Subcutaneous adipose tissue (tissue), 4 donors: Measurements from ENCODE around the gene IGFBP2. TPM values are rescaled to one million over a fixed set of nuclear protein-coding genes. Genes with fewer than 3 reads are reported as not detected.

ENCODE experiments used
- total RNA-seq, 4 donors: library from RNA; depleted of rRNA; stranded (reverse); fragments of >200 nt; gene quantifications; one replicate each; pipeline ENCODE4 v1.1.0, GENCODE V29; 2016
- TF ChIP-seq, protein P1 (sequence below): fragments of 450-650 bp; IDR thresholded peaks from one replicate; pipeline ENCODE4 v1.5.1; 2016; ENCODE audit warnings: low read depth, mild to moderate bottlenecking, control low read depth, antibody characterized with exemption, moderate library complexity

IGFBP2 gene
- total RNA-seq, 4 donors from 2014 or later = 18.9 to 50.5 (median 22.9) TPM

DNA sequence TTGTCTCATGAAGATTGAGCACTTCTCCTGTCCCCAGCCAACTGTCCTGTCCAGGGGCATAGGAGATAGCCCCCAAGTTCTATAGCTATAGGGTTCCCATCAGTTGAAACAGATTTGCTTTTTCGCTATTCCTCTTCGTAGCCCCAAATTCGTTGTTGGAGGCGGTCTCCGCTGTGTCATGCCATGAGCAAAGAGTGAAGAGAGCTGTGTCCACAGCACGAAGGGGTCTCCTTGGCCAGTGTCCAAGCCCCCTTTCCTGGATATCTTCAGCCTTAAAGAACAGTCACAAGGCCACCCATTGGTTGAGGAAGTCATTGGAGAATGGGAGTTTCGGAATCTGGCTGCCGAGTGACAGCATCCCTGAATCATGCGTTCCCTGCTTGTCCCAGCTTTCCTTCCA, 41.2 kb downstream of the IGFBP2 start:
- TF ChIP-seq, protein P1, sequence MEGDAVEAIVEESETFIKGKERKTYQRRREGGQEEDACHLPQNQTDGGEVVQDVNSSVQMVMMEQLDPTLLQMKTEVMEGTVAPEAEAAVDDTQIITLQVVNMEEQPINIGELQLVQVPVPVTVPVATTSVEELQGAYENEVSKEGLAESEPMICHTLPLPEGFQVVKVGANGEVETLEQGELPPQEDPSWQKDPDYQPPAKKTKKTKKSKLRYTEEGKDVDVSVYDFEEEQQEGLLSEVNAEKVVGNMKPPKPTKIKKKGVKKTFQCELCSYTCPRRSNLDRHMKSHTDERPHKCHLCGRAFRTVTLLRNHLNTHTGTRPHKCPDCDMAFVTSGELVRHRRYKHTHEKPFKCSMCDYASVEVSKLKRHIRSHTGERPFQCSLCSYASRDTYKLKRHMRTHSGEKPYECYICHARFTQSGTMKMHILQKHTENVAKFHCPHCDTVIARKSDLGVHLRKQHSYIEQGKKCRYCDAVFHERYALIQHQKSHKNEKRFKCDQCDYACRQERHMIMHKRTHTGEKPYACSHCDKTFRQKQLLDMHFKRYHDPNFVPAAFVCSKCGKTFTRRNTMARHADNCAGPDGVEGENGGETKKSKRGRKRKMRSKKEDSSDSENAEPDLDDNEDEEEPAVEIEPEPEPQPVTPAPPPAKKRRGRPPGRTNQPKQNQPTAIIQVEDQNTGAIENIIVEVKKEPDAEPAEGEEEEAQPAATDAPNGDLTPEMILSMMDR = no peak

DNA sequence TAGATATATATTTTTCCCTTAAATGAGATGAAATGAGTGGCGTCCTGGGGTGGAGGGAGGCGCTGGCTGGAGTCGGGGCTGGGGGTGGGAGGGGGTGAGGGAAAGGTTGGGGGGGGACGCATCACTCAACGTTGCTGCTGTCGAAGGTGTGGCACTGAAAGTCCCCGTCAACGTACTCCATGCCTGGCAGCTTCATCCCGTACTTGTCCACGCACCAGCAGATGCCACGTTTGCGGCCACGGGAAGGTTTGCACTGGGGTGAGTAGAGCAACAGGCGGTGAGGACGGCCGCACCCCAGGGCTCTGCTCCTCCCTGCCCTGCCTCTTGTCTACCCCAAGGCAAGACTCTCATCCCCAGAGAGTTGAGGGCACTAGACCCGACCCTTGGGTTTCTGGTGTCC, 43.4 kb downstream of the IGFBP2 start:
- TF ChIP-seq, protein P1 = no peak

DNA sequence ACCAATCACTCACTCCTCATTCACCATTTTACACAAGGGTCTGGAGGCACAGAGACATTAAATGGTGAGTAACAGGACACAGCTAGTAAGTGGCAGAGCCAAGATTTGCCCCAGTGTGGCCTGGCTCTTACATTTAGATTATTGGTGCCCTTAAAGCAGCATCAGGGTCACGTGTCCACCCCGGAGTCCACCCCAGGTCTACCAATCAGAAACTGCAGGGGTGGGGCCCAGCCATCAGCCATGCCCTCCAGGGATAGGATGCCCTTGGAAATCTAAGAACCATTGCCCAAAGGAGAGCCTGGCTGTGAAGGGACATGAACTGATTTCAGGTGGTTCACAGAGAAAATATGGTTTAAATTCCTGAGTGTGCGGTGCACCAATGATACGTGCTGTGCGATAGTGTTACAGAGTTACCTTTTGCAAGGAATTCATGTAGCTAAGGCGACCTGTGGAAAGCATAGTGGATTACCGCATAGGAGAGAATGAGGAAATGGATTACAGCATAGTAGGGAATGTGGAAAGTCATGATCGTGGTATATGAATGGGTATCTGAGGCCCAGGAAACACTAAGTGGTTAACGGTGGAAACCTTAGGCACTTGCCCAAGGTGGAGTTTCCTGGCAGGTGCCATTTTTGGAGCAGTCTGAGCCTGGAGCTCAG, 44.3 kb downstream of the IGFBP2 start:
- TF ChIP-seq, protein P1 = no peak

DNA sequence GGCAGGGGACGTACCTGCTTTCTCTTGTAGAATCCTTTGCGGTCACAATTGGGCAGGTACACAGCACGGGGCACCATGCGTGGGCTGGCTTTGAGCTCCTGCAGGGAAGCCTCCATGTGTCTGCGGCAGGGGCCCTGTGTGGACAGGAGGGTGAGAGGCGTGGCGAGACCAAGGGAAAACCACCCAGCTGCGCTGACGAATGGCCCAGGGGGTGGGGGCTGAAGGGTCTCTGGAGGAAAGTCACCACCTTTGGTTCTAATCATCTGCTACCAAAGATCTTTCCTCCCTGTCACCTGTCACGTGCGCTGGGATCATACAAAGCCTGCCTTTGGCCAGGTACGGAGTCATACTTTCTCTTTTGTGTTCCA, 44.9 kb downstream of the IGFBP2 start:
- TF ChIP-seq, protein P1 = no peak

DNA sequence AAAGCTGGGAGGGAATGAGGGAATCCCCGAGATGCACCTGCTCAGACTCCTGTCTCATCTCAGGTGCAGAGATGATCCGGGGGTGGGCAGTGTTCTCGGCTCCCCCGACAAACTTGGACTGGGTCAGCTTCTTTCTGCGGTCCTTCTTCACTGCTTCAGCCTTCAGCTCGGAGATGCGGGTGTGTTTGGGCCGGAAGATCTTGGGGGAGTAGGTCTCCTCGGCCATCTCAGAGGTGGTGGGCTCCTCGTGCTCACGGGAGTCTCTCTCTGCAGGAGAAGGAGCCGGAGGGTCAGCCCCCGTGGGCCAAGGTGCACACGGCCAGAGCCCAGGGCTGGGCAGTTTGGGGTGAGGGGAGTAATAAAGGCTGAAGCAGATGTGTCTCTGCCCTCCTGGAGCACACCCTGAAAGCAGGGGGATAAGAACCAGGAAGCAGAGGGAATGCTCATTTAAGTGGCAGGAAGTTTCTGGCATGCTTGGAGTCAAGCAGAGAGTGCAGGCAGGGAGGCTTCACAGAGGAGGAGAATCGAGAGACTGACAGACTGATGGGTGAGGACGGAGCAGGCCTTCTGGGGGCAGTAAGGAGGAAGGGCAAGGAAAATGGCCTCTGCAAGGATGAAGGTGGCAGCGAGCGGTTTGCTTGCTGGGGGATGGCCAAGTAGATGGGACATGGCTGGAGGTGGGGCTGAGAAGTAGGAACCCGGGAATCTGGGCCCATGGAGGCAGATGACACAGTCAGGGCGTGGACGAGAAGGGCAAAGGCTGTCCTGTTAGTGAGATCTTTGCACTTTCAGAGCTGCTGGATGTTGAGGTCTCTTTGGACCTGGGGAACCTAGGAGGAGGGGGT, 45.8 kb downstream of the IGFBP2 start:
- TF ChIP-seq, protein P1 = no peak

DNA sequence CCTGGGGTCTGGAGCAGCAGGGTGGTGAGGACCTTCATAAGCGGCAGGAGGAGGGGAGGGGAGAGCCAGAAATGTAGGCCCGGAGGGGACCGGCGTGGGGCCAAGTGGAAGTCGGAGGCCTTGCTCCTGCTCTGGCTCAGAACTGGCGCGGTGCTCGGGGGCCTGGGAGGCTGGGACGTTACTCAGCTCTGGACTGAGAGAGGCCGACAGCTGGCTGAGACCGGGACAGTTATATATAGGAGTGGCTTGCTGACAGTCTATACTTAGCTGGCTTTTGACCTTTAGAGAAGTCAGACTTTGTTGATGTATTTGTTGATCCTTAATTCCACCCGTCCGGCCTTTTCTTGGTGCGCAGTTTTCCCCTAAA, 46.4 kb downstream of the IGFBP2 start:
- TF ChIP-seq, protein P1 = no peak

DNA sequence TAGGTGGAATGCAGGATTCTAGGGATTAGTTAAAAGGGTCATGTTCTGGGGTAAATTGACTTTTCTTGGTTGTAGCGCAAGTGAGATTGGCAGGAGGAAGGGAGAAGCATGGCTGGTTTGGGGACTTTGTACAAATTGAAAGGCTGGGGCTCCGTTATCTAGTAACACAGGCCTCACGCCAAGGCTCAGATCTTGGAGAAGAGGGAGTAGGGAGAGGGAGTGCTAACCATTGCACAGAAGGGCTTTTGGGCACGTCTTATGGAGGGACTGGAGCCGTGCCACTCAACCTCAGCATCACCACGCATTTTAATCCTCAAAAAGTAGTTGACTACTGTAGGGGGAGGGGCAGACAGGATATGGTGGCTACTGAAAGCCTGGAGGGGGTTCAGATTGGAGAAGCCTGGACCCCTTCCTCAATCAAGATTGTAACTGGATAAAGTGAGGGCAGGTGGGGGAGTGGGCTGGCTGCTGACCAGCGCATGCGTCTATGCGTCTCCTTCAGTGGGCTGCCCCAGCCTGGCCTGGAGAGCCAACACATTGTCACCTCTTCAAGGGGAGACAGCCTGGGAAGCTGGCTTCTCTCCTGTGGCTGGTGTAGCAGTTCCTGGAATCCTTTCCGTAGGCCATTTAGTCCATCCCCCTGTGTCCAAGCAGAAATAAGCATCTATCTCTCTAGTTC, 47.9 kb downstream of the IGFBP2 start:
- TF ChIP-seq, protein P1 = no peak
